Urinary bladder (tissue), 4 donors: ENCODE measurements around the gene SULT1B1. TPM values are rescaled to one million over a fixed set of nuclear protein-coding genes. Genes with fewer than 3 reads are reported as not detected.

Source experiments
- DNase-seq: peaks from one replicate; pipeline ENCODE4 v3.0.0-alpha.2; 2015; ENCODE audit errors: extremely low spot score
- H3K27ac ChIP-seq: one replicate; pipeline ENCODE4 v1.5.1; 2013; ENCODE audit warnings: low read depth, mild to moderate bottlenecking, moderate library complexity
- H3K36me3 ChIP-seq: one replicate; pipeline ENCODE4 v1.6.1; 2013; ENCODE audit warnings: mild to moderate bottlenecking, moderate library complexity; ENCODE audit not compliant: insufficient read depth
- H3K4me1 ChIP-seq: one replicate; pipeline ENCODE4 v1.6.1; 2013; ENCODE audit warnings: mild to moderate bottlenecking, moderate library complexity; ENCODE audit not compliant: insufficient read depth
- H3K4me3 ChIP-seq: one replicate; pipeline ENCODE4 v1.5.1; 2013; ENCODE audit warnings: low read depth, low read length
- WGBS: extraction: QIAGEN DNeasy Blood & Tissue Kit; methylation state at CpG from one replicate; pipeline ENCODE4 v1.1.7; 2013; 5-methylcytosine and 5-hydroxymethylcytosine counted together
- polyA plus RNA-seq: library from polyadenylated mRNA; stranded (reverse); fragments of 200-250 nt; gene quantifications from one replicate; pipeline ENCODE4 v1.2.3, GENCODE V29; 2013
- total RNA-seq: library from RNA; depleted of rRNA; stranded (reverse); fragments of >200 nt; gene quantifications from one replicate; pipeline ENCODE4 v1.2.3, GENCODE V29; 2014
- donor health status: healthy with polysubstance abuse.
- donor health status: healthy.

The SULT1B1 gene
- 1.2 TPM for total RNA-seq
- 1.3 TPM for polyA plus RNA-seq

GRCh38 chr4:69760455-69760854, at the start of gene SULT1B1:
TSS of gene SULT1B1 (minus strand) at chr4:69760620. CDS start at chr4:69755217, 5,403 bp downstream.
- Histone ChIP-seq H3K4me3 (no peak within 1 kb of the TSS), H3K27ac (no peak within 1 kb of the TSS), H3K36me3 (no peaks in the 10 kb centered on the region), H3K4me1 (no peaks in the 10 kb centered on the region)
- WGBS: 39% methylated on average over 2 of the region's 2 CpGs
- no peak for DNase-seq

DNA sequence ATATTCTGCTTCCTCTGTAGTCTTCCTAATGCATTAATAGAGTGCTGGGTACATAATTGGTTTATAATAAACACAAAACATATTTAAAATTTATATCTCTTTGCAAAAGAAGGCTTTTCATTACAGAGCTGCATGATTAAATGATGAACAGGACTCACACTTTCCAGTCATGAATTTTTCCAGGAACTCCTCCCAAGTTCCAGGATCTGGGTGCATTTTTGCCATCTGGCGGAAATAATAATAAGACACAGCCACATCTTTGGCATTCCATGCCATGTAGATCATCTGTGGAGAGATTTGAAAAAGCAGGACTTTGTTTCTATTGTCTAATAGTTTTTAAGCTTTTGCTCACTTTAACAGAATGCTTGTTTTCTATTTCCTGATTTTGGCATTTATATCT, 40.2 kb upstream of the SULT1B1 start:
- DNase-seq: no peak
- WGBS: 89% methylated on average over 1 of the region's 1 CpG
- no peak overlapping the region for H3K27ac ChIP-seq

DNA sequence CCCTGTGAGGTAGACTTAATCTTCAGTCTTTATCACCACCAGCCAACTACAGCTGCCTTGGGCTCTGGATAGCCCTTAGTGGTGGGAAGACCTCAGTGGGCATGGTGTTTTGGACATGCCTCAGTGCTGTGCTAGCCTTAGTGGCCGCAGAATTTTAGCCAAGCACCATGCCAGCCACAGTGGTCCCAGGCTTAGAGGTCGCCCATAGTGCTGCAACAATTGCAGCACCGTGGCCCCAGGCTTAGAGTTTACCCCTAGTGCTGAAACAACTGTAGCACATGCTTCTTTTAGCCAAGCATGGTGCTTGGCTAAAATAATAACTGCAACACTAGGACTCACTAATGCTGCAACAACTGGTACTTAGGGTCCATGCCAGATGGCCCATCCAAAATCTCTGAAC, 38.9 kb upstream of the SULT1B1 start:
- Histone ChIP-seq H3K27ac (no peak overlapping the region), H3K4me3 (no peak overlapping the region), H3K36me3 (no peaks in the 10 kb centered on the region), H3K4me1 (no peaks in the 10 kb centered on the region)
- WGBS: 90% methylated on average over 3 of the region's 3 CpGs
- no peak for DNase-seq

More for the DNA sequence above, 40.2 kb upstream of the SULT1B1 start:
- no peaks in the 10 kb centered on the region for H3K36me3 ChIP-seq
- H3K4me1 ChIP-seq: no peaks in the 10 kb centered on the region
- H3K4me3 ChIP-seq: no peak overlapping the region

GRCh38 chr4:69793732-69794131, 33.3 kb upstream of the SULT1B1 start:
- Histone ChIP-seq H3K4me1 (no peaks in the 10 kb centered on the region), H3K36me3 (no peaks in the 10 kb centered on the region), H3K4me3 (no peak overlapping the region), H3K27ac (no peak overlapping the region)
- DNase-seq: no peak

DNA sequence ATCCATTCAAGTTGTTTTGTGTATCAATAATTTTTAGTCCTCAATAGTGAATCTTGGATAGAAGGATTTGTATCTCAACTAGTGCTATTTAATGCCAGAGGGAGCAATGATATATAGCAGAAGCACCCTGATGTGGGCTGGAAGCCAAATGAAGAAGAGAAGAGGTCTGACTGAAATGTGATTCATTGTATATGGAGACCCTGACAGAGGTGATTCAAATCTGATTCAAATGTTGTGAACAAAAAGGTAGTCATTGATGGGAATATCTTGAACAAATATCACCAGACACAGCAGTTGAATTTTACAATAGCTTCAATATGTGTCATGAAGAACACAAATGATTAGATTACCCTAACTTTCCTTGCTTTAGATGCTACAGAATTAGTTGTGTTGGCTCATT, 27.5 kb upstream of the SULT1B1 start:
- no peaks in the 10 kb centered on the region for H3K4me1 ChIP-seq
- H3K27ac ChIP-seq: no peak overlapping the region
- DNase-seq: no peak
- H3K36me3 ChIP-seq: no peaks in the 10 kb centered on the region
- no peak overlapping the region for H3K4me3 ChIP-seq

DNA sequence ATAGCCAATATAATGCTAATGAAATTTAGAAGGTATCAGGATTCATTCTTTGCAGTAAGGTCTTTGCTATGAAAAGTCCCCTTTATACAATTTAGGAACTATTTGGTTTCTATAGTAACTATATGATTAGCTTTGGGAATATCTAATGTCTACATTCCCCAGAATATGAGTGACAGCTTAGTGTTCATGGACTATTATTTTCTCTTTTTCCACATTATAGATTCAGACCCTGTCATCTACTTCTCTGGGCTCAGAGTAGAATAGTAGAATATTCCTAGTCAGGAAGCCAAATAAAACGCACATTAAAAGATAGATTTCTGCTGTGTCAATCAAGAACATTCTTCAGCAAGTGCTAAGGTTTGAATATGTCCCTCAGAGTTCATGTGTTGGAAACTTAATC, 26.1 kb upstream of the SULT1B1 start:
- H3K36me3 ChIP-seq: no peaks in the 10 kb centered on the region
- no peak overlapping the region for H3K4me3 ChIP-seq
- no peak overlapping the region for H3K27ac ChIP-seq
- WGBS: 88% methylated on average over 1 of the region's 1 CpG
- DNase-seq: no peak
- no peaks in the 10 kb centered on the region for H3K4me1 ChIP-seq

GRCh38 chr4:69785211-69785831, 24.9 kb upstream of the SULT1B1 start:
- no peak overlapping the region for H3K4me3 ChIP-seq
- no peak overlapping the region for H3K27ac ChIP-seq
- WGBS: 91% methylated on average over 1 of the region's 1 CpG
- no peaks in the 10 kb centered on the region for H3K36me3 ChIP-seq
- DNase-seq: no peak
- no peaks in the 10 kb centered on the region for H3K4me1 ChIP-seq

- WGBS: 91% methylated on average over 15 of the region's 15 CpGs
- Histone ChIP-seq H3K36me3 (no peaks in the 10 kb centered on the region), H3K4me3 (no peak overlapping the region), H3K27ac (no peak overlapping the region), H3K4me1 (no peaks in the 10 kb centered on the region)
- no peak for DNase-seq
Measured at GRCh38 chr4:69782651-69783310, 22.4 kb upstream of the SULT1B1 start.

- WGBS: 92% methylated on average over 19 of the region's 19 CpGs
- no peak for DNase-seq
- no peaks in the 10 kb centered on the region for H3K4me1 ChIP-seq
- no peaks in the 10 kb centered on the region for H3K36me3 ChIP-seq
- H3K4me3 ChIP-seq: no peak overlapping the region
- H3K27ac ChIP-seq: no peak overlapping the region
Measured at GRCh38 chr4:69781458-69782418, 21.3 kb upstream of the SULT1B1 start.

DNA sequence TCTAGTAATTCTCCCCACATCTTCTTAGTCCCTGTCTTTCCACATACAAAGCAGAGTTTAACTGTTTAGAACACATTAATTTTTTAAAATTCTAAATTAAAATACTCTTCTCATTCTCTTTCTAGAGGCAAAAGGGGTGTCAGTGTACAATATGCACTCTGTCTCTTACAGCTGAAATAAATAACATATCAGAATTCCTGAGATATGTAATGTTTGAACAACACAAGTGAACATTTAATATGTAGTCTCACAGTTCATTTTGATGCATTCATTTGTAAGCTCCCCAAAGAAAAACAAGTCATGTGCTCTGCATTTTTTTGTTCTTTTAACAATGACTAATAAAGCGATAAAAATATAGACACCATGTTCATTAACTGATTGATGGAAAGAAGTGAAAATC, 19.7 kb upstream of the SULT1B1 start:
- no peak for DNase-seq
- no peaks in the 10 kb centered on the region for H3K4me1 ChIP-seq
- no peak overlapping the region for H3K4me3 ChIP-seq
- no peak overlapping the region for H3K27ac ChIP-seq
- 87% methylated on average over 1 of the region's 1 CpG for WGBS
- no peaks in the 10 kb centered on the region for H3K36me3 ChIP-seq

GRCh38 chr4:69776696-69777095, 16.3 kb upstream of the SULT1B1 start:
- no peak overlapping the region for H3K27ac ChIP-seq
- WGBS: 43% methylated on average over 3 of the region's 3 CpGs
- no peak overlapping the region for H3K4me3 ChIP-seq
- no peaks in the 10 kb centered on the region for H3K36me3 ChIP-seq
- no peaks in the 10 kb centered on the region for H3K4me1 ChIP-seq
- DNase-seq: no peak

DNA sequence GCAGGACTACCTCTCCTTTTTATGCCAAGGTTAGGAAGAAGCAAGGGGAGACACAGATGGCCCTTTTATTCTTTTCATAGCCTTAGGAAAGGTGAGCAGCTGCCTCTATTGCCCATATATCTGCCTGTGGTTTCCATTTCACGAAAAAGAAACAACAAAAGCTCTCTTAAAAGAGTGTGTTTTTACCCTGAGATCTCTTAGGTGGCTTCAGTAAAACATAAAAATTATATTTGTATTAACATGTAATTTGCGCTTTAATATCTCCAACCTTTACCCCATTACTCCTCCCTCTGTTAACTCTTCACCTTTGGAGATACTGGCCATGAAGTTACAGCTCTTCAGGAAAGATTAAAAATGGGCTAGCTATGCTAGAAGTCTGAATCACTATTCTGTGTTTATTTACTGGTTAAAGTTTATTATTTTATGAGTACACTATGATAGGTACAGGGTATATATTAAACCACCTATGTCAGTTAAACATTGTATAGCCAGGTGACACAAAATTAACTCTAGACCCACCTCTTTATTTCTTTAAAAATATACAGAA, 15.0 kb upstream of the SULT1B1 start:
- Histone ChIP-seq H3K4me3 (no peak overlapping the region), H3K27ac (no peak overlapping the region), H3K36me3 (no peaks in the 10 kb centered on the region), H3K4me1 (no peaks in the 10 kb centered on the region)
- WGBS: 89% methylated on average over 2 of the region's 2 CpGs
- DNase-seq: no peak

DNA sequence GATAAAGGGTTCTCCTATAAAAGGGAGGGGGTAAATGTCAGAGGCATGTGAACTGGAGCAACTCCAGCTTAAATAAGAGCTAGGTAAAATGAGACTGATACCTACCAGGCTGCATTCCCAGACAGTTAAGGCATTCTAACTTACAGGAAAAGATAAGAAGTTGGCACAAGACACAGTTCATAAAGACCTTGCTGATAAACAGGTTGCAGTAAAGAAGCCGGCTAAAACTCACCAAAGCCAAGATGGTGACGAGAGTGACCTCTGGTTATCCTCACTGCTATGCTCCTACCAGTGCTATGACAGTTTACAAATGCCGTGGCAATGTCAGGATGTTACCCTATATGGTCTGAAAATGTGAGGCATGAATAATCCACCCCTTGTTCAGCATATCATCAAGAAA, 13.1 kb upstream of the SULT1B1 start:
- no peaks in the 10 kb centered on the region for H3K36me3 ChIP-seq
- DNase-seq: no peak
- no peak overlapping the region for H3K4me3 ChIP-seq
- WGBS: 38% methylated on average over 3 of the region's 3 CpGs
- H3K27ac ChIP-seq: no peak overlapping the region
- no peaks in the 10 kb centered on the region for H3K4me1 ChIP-seq
